ENCODE results near the gene CPO.

- no peak for TF ChIP-seq CTCF (IDR thresholded peaks at IDR 0.05; ENCODE audit: poor library complexity)
- no peak for TF ChIP-seq EZH2 (IDR thresholded peaks at IDR 0.05; ENCODE audit: borderline replicate concordance)
- no peak for TF ChIP-seq EZH2phosphoT487 (IDR thresholded peaks at IDR 0.05; ENCODE audit: low read depth, severe bottlenecking, unreplicated experiment)
Observed at GRCh38 chr2:207008105-207008990, 69.0 kb downstream of the CPO start.
